ENCODE data around the gene CDC42SE1.

The CDC42SE1 gene

GRCh38 chr1:151009206-151009587 is 50.2 kb downstream of the CDC42SE1 start:
- DNase-seq (ENCODE audit: low read depth in 2 of 2), result no peak

DNA sequence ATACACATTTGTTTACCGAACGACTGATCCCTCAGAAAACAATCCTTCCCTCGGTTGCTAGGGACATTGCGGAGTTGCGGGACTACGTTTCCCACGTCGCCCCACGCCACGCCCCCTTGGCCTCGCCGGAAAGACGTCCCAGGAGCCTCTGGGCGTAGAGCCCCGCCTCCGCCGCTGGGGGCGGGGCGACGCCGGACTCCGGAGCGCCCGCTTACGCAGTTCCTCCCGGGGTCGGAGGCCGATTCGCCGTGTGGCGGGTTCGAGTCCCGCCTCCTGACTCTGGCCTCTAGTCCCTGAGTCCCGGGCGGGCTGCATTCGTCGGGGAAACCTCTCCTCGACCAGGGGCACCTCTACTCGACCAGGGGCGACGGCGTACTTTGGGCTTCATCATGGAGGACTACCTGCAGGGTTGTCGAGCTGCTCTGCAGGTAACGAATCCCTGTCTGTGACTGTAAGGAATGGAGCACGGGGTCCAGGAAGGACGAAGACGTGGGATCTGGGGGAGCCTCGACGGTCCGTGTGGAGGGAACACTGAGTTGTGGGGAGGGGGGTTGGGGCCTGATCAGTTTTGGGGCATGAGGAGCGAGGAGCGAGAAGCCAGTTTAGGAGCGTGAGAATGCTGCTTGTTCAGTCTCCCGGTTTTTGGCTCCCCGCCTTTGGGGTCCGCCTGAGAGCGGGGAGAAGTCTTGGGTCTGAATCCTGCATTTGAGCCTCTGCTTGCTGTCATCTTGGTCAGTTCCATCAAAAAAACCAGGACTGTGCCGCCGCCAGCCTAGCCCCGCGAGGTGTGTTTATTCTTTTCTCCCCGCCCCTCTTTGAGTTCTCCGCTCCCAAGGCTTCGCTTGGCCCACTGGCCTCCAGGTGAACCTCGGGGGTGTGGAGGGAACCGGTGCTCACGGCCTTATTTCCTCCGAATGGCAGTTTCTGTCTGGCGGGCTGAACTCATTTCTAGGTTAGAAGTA is 50.9 kb downstream of the CDC42SE1 start, which contains the start of gene PRUNE1:
Gene PRUNE1 (plus strand): TSS at position 206 of the 962 bp plus-strand sequence. CDS start 184 bp downstream, at position 390.
- peak; percentile 83 to 85 for DNase-seq (ENCODE audit: low read depth in 2 of 2)

DNA sequence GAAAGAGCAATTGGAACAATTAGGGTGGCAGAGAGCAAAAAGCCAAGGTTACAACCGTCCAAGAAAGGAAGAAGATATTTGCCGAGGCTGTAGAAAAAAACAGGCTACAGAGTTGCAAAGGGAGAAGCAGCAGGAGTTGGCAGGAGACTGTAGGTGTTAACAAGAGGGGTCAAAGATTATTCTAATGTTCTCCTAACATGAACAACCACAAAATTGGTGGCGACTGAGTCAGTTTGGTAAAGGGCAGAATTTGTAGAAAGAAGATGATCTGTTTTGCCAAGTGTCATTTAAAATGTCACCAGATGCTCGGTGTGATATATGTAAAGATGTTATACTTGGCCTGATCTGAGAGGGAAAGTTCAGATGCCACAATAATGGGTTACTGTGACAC is 51.6 kb downstream of the CDC42SE1 start:
- no peak for DNase-seq (ENCODE audit: low read depth in 2 of 2)

GRCh38 chr1:151006327-151007052 is 52.9 kb downstream of the CDC42SE1 start, which contains the start of gene MINDY1:
TSS of gene MINDY1 (minus strand) at chr1:151006902. CDS start at chr1:151002617, 4,285 bp downstream.
- DNase-seq (ENCODE audit: low read depth in 2 of 2), result peak; percentile 62

- DNase-seq (ENCODE audit: low read depth in 2 of 2), result no peak
Observed at GRCh38 chr1:151005729-151006319, 53.6 kb downstream of the CDC42SE1 start.

GRCh38 chr1:151003180-151003579 is 56.2 kb downstream of the CDC42SE1 start:
- DNase-seq (ENCODE audit: low read depth in 2 of 2), result no peak

DNA sequence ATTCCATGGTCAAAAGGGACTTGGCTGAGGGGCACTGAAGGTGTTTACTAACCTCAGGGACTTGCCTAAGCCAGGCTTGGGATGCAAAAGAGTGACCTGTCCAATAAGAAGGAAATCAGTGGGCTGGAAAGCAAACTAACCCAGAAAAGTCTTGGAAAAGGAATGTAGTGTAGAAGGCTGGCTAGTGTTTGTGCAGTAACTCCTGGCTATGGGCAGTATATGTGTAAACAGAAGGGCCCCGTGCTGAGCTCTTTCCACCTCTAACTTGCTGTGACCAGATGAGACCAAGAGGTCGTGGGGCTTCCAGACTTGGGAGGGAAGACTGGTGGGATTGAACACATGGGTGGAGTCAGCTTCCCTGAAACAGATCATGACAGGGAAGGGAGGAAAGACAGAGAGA is 56.8 kb downstream of the CDC42SE1 start:
- DNase-seq (ENCODE audit: low read depth in 2 of 2), result no peak

GRCh38 chr1:151002051-151002450 is 57.4 kb downstream of the CDC42SE1 start:
- no peak for DNase-seq (ENCODE audit: low read depth in 2 of 2)

GRCh38 chr1:151001602-151002001 is 57.8 kb downstream of the CDC42SE1 start:
- DNase-seq (ENCODE audit: low read depth in 2 of 2), result no peak

All from fibroblast of skin of left quadriceps (primary cell).